ENCODE data around the gene AP1G2.
"Not testable (repeated sequence)": the region's sequence is repeated elsewhere in the genome, so short reads cannot be mapped to it uniquely, and the experiment has no call there.

AP1G2 gene, protein sequence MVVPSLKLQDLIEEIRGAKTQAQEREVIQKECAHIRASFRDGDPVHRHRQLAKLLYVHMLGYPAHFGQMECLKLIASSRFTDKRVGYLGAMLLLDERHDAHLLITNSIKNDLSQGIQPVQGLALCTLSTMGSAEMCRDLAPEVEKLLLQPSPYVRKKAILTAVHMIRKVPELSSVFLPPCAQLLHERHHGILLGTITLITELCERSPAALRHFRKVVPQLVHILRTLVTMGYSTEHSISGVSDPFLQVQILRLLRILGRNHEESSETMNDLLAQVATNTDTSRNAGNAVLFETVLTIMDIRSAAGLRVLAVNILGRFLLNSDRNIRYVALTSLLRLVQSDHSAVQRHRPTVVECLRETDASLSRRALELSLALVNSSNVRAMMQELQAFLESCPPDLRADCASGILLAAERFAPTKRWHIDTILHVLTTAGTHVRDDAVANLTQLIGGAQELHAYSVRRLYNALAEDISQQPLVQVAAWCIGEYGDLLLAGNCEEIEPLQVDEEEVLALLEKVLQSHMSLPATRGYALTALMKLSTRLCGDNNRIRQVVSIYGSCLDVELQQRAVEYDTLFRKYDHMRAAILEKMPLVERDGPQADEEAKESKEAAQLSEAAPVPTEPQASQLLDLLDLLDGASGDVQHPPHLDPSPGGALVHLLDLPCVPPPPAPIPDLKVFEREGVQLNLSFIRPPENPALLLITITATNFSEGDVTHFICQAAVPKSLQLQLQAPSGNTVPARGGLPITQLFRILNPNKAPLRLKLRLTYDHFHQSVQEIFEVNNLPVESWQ

DNA sequence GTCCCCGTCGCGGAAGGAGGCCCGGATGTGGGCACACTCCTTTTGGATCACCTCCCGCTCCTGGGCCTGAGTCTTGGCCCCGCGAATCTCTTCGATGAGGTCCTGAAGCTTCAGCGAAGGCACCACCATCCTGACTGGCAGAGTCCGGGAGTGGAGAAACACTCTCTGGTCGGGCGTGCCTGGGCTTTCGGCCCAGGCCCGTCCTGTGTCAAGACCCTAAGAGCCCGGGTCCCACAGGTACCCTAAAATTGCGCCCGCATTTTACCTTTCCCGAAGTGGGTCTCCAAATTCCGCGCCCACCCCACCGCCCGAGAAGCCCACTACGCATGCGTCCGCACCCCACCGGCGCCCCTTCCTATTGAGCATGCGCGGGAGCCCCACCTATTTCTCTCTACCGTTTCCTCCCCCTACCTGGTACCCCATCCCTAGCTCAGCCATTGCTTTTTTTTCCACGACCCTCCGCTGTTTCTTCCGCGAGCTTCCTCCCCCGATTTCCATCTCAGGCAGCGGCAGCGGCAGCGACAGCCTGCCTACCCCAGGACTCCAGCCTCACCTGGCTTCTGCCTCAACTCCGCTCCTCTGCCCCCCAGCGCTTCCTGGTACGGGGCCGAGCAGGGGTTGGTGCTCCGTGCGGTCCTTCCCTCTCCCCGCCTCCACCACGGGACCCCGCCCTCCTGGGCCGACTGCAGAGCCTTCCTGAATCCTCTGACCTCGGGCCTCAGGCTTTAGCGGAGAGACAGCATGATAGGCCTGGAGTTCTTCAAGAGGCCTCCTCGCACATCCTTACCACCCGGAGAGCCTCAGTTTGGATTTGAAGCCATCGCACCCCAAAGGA lies at the start of gene AP1G2:
Gene AP1G2 (minus strand): TSS at position 606 of the 835 bp plus-strand sequence. CDS start 477 bp downstream, at position 129.
- peak; percentile 86 for DNase-seq

DNA sequence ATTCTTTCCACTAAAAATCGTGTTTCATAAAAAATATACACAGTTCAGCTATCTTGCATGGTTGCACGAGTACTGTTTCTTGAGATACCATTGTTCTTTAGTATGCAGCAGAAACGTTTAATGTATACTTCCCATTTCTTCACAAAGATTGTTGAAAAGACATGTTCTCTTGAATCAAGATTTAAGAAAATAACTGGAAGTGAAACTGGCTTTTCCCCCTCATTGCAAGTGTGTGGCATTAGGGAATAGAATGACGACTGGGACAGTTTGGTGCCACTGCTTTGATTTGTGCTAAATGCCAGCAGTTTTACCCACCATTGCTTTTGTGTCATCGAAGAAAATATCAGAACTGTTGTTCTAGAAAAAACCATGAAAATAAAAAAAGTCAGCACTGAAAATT lies 48.3 kb upstream of the AP1G2 start:
- DNase-seq: no peak

- no peak for DNase-seq
Observed at GRCh38 chr14:23614395-23614828, 46.8 kb upstream of the AP1G2 start.

- DNase-seq: no peak
Observed at GRCh38 chr14:23613242-23614070, 45.9 kb upstream of the AP1G2 start.

- no peak for DNase-seq
Observed at GRCh38 chr14:23612802-23613201, 45.2 kb upstream of the AP1G2 start.

DNA sequence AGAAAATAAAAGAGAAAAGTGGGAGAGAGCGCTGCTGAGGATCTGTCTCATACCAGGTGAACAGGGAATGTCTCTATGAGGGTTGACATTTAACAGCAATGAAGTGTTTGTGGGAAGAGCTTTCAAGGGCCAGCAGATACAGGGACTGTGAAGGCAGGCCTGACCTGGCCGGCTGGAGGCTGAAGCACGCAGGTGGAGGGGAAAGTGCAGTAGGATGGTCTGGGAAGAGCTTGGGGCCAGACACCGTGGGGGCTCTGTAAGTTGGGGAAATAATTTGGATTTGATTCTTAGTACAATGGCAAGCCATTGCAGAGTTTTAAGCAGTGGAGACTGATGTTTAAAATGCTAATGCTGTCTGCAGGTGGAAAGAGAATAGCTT lies 44.8 kb upstream of the AP1G2 start:
- DNase-seq: no peak

GRCh38 chr14:23610815-23611289 lies 43.3 kb upstream of the AP1G2 start:
- no peak for DNase-seq

- DNase-seq: no peak
Observed at GRCh38 chr14:23610090-23610814, 42.7 kb upstream of the AP1G2 start.

GRCh38 chr14:23609411-23610089 lies 42.0 kb upstream of the AP1G2 start:
- not testable (repeated sequence) for DNase-seq

DNA sequence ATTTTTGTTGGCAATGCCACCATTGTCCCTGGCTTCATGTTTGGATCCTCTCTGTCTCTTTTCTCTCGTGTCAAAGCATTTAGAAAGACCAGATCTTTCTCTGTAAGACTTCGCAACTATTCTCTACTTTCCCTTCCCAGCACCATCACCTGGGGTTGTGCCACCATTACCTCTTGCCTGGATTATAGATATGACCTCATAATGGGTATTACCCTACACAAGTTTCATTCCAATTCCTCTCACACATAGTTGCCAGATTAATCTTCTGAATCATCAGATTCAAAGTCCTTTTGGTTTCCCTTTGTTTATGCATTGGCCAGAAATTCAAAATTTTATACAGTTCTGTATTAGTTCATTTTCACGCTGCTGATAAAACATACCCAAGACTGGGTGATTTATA lies 41.4 kb upstream of the AP1G2 start:
- DNase-seq: no peak

DNA sequence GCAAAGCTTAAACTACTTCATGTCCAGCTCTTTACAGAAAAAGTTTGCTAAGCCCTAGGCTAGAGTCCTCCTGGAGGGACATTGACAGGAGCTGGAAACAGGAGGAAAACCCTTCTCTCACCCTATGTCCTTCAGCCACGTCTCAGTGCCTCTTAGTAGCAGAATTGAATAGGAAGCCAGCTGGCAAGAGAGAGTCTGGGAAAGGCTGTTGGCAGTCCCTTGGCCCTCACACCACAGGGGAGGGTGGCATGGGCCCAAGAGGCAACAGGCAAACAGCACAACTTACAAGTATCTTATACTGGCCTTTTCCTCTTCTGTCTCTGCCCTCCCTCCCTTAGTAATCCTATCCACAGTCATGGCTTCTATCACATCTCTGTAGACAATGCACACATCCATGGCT lies 40.9 kb upstream of the AP1G2 start:
- DNase-seq: no peak

- no peak for DNase-seq
Observed at GRCh38 chr14:23605931-23606585, 38.5 kb upstream of the AP1G2 start.

- no peak for DNase-seq
Observed at GRCh38 chr14:23604675-23605170, 37.1 kb upstream of the AP1G2 start.

DNA sequence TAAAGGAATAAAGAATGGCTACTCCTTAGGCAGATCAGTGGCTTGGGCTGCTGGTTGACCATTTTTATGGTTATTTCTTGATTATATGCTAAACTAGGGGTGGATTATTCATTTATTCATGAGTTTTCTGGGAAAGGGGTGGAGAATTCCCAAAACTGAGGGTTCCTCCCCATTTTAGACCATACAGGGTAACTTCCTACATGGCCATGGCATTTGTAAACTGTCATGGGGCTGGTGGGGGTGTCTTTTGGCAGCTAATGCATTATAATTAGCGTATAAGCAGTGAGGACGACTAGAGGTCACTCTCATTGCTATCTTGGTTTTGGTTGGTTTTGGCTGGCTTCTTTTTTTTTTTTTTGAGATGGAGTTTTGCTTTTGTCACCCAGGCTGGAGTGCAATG lies 36.6 kb upstream of the AP1G2 start:
- DNase-seq: no peak

- no peak for DNase-seq
Observed at GRCh38 chr14:23603103-23603502, 35.5 kb upstream of the AP1G2 start.

DNA sequence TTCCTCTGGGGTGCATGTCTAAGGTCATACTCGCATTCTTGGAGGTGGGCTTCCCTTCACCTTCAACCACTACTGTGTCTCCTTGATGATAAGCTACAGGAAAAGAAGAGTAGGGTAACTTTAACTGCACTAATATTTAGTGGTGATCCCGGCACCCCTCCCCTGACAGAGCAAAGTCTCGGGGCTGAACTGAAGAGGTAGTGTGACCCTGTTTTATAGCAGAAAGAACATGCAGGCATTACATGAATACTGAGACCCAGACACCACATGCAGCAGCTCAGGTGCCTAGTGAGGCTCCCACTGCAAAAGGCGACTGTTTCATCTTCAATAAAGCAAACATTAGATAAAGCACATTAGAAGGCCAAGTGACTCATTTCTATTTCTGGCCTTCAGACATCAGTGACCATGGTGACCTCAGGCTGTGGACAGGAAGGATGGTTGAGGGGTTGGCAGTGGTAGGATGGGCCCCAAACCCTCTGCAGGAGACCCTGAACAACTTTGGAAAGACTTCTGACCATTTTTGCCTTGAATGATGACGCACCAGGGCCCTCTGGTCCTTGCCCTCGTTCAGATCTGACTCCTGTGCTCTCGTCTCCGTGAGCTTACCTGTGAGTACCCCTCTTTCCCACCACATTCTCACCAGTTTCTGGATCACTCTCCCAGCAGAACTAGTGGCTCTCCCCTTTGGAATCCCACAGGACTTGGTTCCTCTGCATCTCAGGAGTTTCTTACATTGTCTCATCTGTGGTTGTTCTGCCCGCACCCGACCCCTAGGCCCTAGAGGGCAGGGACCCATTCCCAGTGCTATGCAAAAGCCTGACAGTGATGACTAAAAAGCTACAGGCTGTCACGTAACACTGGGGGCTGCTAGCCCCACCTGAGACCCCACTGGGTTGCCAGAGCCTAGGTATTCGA lies 34.8 kb upstream of the AP1G2 start:
- DNase-seq: no peak

- DNase-seq: no peak
Observed at GRCh38 chr14:23601845-23602180, 34.2 kb upstream of the AP1G2 start.

GRCh38 chr14:23601424-23601823 lies 33.8 kb upstream of the AP1G2 start:
- DNase-seq: no peak

GRCh38 chr14:23600806-23601205 lies 33.2 kb upstream of the AP1G2 start:
- DNase-seq: no peak
